ENCODE measurements around the gene IL3. TPM values are rescaled to one million over a fixed set of nuclear protein-coding genes. Genes with fewer than 3 reads are reported as not detected.

IL3 gene
- total RNA-seq, 1 experiment from 2014 or later, result not detected

DNA sequence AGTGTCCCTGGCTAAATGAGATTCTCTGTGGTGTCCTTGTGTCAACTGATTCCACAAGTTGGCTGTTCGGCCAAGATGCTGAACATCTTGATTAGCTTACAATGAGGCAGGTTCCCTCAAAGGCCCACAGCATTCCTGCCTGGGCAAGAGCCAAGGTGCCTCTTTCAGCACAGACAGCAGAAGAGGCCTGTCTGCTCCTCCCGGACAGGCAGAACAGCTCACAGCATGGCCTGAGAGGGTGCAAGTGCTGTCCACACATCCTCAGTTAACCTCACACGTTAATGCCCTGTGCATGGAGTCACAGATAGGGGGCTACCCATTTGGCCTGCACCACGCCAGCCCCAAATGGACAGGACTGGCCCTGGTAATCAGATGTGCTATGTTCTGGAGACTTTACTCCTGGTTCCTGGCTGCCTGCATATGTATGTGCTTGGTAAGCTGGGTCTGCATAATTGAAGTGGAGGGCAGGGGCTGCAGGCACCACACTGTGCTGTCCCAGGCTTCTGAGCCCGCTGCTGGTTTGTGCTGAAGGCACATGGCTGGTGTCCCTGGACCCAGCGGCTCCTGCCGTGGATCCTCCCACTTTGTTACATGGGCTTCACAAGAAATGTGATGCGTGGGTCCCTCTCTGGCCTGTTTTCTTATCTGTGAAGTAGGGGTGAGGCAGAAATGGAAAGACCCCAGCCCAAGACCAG, 22.0 kb downstream of the IL3 start:
- Histone ChIP-seq H3K36me3 (ENCODE audit: insufficient read depth, low read length, poor library complexity, severe bottlenecking) (no peaks in the 10 kb centered on the region), H3K9me3 (ENCODE audit: low read depth, low read length, poor library complexity, severe bottlenecking) (no peaks in the 10 kb centered on the region), H3K27ac (ENCODE audit: low read depth, low read length, poor library complexity, severe bottlenecking) (no peak overlapping the region), H3K27me3 (replicated peaks; ENCODE audit: insufficient read depth, low read depth, low read length, poor library complexity) (no peaks in the 10 kb centered on the region), H3K4me3 (ENCODE audit: low read depth, low read length, poor library complexity, severe bottlenecking) (no peak overlapping the region), H3K4me1 (ENCODE audit: insufficient read depth, low read length, poor library complexity, severe bottlenecking) (no peaks in the 10 kb centered on the region)
- POLR2A ChIA-PET (ENCODE audit: low non-redundant PET), result no interaction called here
- no TSS peak for BruUV-seq (replicated peaks)
- TF ChIP-seq EZH2 (IDR thresholded peaks at IDR 0.05; ENCODE audit: borderline replicate concordance, low read depth, low read length, poor library complexity, severe bottlenecking), result no peak
- no peak for DNase-seq (ENCODE audit: low spot score)
- CTCF ChIA-PET, result no interaction called here
- intact Hi-C loops (cut with micrococcal nuclease; ENCODE audit: unreplicated experiment), result no loop called here

DNA sequence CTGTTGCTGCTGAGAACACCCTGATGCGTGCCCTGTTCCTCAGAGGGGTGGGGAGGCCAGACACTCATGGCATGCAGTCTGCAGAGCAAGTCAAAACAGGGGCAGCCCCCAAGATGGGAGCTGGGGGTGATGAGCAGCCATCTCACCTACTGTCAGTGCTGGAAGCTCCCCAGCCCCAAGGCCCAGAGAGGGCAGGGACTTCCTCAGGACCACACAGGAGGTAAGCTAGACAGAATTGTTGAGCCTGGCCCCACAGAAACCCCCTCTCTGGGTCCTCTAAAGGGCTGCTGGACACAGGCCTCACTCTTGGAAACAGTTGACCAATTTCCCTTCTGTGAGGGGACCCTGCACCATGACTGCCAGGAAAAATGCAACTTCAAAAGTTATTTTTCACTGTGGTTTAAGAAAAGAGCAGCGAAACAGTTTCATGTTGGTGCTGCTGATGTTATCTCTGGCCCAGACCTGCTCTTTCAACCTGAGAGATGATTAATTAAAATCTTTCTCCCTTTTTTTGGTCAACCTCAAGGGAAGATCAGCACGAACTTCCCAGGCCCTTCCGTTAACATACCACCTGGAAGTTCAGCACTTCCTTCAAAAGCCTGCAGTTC, 22.7 kb downstream of the IL3 start:
- BruUV-seq (replicated peaks), result no TSS peak

DNA sequence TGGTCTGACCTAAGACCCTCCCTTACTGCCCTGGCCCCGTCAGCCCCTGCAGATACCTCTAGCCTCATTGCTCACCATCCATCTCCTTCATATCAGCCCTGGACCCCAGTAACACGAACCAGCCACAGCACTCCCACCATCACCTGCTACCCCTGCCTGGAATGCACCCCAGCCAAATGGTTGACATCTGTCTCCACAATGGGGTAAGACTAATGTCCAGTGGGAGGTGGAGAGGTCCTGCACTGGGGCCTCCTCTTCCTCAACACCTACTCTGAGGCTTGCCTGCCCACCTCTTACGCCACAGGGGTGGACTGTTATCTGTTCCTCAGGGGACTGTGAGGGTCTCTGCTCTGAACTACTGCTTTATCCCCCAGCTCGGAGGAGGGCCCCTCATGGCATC, 25.2 kb downstream of the IL3 start:
- ChIA-PET POLR2A (ENCODE audit: low non-redundant PET) (no interaction called here), CTCF (no interaction called here)
- Histone ChIP-seq H3K27ac (ENCODE audit: low read depth, low read length, poor library complexity, severe bottlenecking) (no peak overlapping the region), H3K9me3 (ENCODE audit: low read depth, low read length, poor library complexity, severe bottlenecking) (no peaks in the 10 kb centered on the region), H3K27me3 (replicated peaks; ENCODE audit: insufficient read depth, low read depth, low read length, poor library complexity) (no peaks in the 10 kb centered on the region), H3K36me3 (ENCODE audit: insufficient read depth, low read length, poor library complexity, severe bottlenecking) (no peaks in the 10 kb centered on the region), H3K4me1 (ENCODE audit: insufficient read depth, low read length, poor library complexity, severe bottlenecking) (no peaks in the 10 kb centered on the region), H3K4me3 (ENCODE audit: low read depth, low read length, poor library complexity, severe bottlenecking) (no peak overlapping the region)
- TF ChIP-seq EZH2 (IDR thresholded peaks at IDR 0.05; ENCODE audit: borderline replicate concordance, low read depth, low read length, poor library complexity, severe bottlenecking), result no peak
- TF ChIP-seq, protein P1, sequence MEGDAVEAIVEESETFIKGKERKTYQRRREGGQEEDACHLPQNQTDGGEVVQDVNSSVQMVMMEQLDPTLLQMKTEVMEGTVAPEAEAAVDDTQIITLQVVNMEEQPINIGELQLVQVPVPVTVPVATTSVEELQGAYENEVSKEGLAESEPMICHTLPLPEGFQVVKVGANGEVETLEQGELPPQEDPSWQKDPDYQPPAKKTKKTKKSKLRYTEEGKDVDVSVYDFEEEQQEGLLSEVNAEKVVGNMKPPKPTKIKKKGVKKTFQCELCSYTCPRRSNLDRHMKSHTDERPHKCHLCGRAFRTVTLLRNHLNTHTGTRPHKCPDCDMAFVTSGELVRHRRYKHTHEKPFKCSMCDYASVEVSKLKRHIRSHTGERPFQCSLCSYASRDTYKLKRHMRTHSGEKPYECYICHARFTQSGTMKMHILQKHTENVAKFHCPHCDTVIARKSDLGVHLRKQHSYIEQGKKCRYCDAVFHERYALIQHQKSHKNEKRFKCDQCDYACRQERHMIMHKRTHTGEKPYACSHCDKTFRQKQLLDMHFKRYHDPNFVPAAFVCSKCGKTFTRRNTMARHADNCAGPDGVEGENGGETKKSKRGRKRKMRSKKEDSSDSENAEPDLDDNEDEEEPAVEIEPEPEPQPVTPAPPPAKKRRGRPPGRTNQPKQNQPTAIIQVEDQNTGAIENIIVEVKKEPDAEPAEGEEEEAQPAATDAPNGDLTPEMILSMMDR (conservative IDR thresholded peaks at IDR 0.05; ENCODE audit: low read depth, low read length), result no peak
- intact Hi-C loops (cut with micrococcal nuclease; ENCODE audit: unreplicated experiment), result no loop called here
- BruUV-seq (replicated peaks), result no TSS peak
- DNase-seq (ENCODE audit: low spot score), result no peak

More for the DNA sequence above, 22.7 kb downstream of the IL3 start:
- DNase-seq (ENCODE audit: low spot score), result no peak
- Histone ChIP-seq H3K4me1 (ENCODE audit: insufficient read depth, low read length, poor library complexity, severe bottlenecking) (no peaks in the 10 kb centered on the region), H3K36me3 (ENCODE audit: insufficient read depth, low read length, poor library complexity, severe bottlenecking) (no peaks in the 10 kb centered on the region), H3K9me3 (ENCODE audit: low read depth, low read length, poor library complexity, severe bottlenecking) (no peaks in the 10 kb centered on the region), H3K27me3 (replicated peaks; ENCODE audit: insufficient read depth, low read depth, low read length, poor library complexity) (no peaks in the 10 kb centered on the region), H3K27ac (ENCODE audit: low read depth, low read length, poor library complexity, severe bottlenecking) (no peak overlapping the region), H3K4me3 (ENCODE audit: low read depth, low read length, poor library complexity, severe bottlenecking) (no peak overlapping the region)
- no peak for TF ChIP-seq EZH2 (IDR thresholded peaks at IDR 0.05; ENCODE audit: borderline replicate concordance, low read depth, low read length, poor library complexity, severe bottlenecking)
- TF ChIP-seq, protein P1 (conservative IDR thresholded peaks at IDR 0.05; ENCODE audit: low read depth, low read length), result no peak
- intact Hi-C loops (cut with micrococcal nuclease; ENCODE audit: unreplicated experiment), result no loop called here
- ChIA-PET POLR2A (ENCODE audit: low non-redundant PET) (no interaction called here), CTCF (no interaction called here)

All from A673 (cell line).